ENCODE results near the gene NARS2.
"Not testable (repeated sequence)": the region's sequence is repeated elsewhere in the genome, so short reads cannot be mapped to it uniquely, and the experiment has no call there.

NARS2 gene

GRCh38 chr11:78492973-78493372 is 81.7 kb downstream of the NARS2 start:
- in situ Hi-C loops (cut with HindIII; ENCODE audit: low pct_unique_long_range_greater_than_20kb, low sequenced_read_pairs), result no loop called here
- DNase-seq (ENCODE audit: low read depth in 1 of 2, low spot score in 1 of 2), result no peak
- TF ChIP-seq JUND (IDR thresholded peaks at IDR 0.05; ENCODE audit: low read depth), result no peak

DNA sequence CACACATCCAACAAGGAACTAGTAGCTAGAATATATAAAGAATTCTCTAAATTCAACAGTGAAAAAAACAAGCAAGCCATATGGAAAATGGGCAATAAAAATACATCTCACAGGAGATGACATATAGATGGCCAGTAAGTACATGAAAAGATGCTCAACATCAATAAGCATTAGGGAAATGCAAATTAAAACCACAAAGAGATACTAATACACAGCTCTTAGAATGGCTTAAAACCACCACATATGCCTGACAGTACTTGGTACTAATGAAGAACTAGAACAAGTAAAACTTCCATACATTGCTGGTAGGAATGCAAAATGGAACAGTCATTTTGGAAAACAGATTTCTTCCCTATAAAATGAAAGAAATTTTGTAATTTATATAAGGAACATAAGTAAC is 85.5 kb downstream of the NARS2 start:
- in situ Hi-C loops (cut with HindIII; ENCODE audit: low pct_unique_long_range_greater_than_20kb, low sequenced_read_pairs), result no loop called here
- TF ChIP-seq JUND (IDR thresholded peaks at IDR 0.05; ENCODE audit: low read depth), result no peak
- DNase-seq (ENCODE audit: low read depth in 1 of 2, low spot score in 1 of 2), result no peak

DNA sequence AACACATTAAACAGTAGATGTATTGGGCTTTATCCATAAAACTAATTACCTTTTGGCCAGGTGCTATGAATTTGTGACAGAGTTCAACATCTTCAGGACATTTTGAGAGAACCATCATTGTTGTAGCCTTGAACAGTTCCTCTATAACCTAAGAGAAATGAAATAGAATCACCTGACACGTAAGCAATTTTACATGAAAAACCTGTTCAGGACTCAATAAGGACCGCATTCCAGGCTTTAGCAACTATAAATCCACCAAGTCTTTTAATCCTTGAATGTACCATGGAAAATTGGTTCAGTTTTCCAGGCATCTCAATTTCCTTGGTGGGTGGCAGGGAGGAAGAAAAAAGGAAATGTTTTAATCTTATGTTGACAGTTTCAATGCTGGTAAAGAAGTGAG is 96.1 kb downstream of the NARS2 start:
- TF ChIP-seq JUND (IDR thresholded peaks at IDR 0.05; ENCODE audit: low read depth), result no peak
- peak in 1 of 2 experiments; percentile 56 for DNase-seq (ENCODE audit: low read depth in 1 of 2, low spot score in 1 of 2)
- in situ Hi-C loops (cut with HindIII; ENCODE audit: low pct_unique_long_range_greater_than_20kb, low sequenced_read_pairs), result no loop called here

- in situ Hi-C loops (cut with HindIII; ENCODE audit: low pct_unique_long_range_greater_than_20kb, low sequenced_read_pairs), result no loop called here
- TF ChIP-seq JUND (IDR thresholded peaks at IDR 0.05; ENCODE audit: low read depth), result no peak
- DNase-seq (ENCODE audit: low read depth in 1 of 2, low spot score in 1 of 2), result peak in 1 of 2 experiments; percentile 13
Measured at GRCh38 chr11:78476066-78476465, 98.6 kb downstream of the NARS2 start.

DNA sequence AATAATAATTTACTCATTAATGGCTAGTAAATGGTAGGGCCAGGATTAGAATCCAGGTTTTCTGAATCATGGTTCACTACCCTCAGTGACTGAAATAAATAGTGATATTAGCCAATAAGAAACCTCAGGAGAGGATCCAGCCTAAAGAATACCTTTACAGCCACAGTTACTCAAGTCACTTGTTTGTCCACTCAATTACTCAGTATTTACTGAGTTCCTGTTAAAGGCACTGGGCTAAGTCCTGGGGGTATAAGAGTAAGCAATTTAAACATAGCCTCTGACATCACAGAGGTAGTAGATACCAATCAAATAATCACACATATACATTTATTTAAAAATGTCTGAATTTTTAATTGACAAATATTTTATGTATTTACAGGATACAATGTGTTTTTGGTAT is 100.2 kb downstream of the NARS2 start:
- TF ChIP-seq JUND (IDR thresholded peaks at IDR 0.05; ENCODE audit: low read depth), result peak; percentile 49; the same call in 1 of the 2 replicates
- DNase-seq (ENCODE audit: low read depth in 1 of 2, low spot score in 1 of 2), result peak; percentile 43 to 72
- in situ Hi-C loops (cut with HindIII; ENCODE audit: low pct_unique_long_range_greater_than_20kb, low sequenced_read_pairs), result no loop called here

GRCh38 chr11:78472905-78473304 is 101.8 kb downstream of the NARS2 start:
- TF ChIP-seq JUND (IDR thresholded peaks at IDR 0.05; ENCODE audit: low read depth), result no peak
- DNase-seq (ENCODE audit: low read depth in 1 of 2, low spot score in 1 of 2), result no peak
- in situ Hi-C loops (cut with HindIII; ENCODE audit: low pct_unique_long_range_greater_than_20kb, low sequenced_read_pairs), result no loop called here

- in situ Hi-C loops (cut with HindIII; ENCODE audit: low pct_unique_long_range_greater_than_20kb, low sequenced_read_pairs), result no loop called here
- TF ChIP-seq JUND (IDR thresholded peaks at IDR 0.05; ENCODE audit: low read depth), result no peak
- no peak for DNase-seq (ENCODE audit: low read depth in 1 of 2, low spot score in 1 of 2)
Measured at GRCh38 chr11:78472382-78472781, 102.3 kb downstream of the NARS2 start.

DNA sequence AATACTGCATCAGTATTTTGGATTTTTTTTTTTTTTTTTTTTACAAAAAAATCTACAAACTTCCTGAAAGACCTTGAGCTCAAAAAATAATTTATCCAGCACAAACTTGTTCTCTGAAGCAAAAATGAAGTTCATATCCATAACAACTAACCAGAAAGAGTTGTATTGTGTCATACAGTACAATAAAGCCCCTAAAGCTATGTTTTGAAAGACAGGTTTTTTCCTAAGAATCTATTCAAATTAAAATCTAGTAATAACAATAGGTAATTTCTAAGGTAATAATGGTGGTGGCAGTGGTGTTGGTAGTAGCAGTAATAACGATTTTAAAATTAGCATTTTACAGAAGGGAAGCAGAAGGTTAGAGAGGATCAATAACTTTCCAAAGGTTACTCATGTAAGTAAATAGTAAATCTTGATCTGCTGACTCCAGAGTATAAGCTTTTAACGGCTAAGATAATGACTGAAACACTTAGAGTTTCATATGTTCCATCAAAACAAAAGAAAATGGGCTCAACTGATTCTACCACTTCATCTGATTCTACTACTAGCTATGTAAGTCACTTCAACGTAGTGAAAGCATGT is 103.7 kb downstream of the NARS2 start:
- in situ Hi-C loops (cut with HindIII; ENCODE audit: low pct_unique_long_range_greater_than_20kb, low sequenced_read_pairs), result no loop called here
- no peak for TF ChIP-seq JUND (IDR thresholded peaks at IDR 0.05; ENCODE audit: low read depth)
- no peak for DNase-seq (ENCODE audit: low read depth in 1 of 2, low spot score in 1 of 2)

DNA sequence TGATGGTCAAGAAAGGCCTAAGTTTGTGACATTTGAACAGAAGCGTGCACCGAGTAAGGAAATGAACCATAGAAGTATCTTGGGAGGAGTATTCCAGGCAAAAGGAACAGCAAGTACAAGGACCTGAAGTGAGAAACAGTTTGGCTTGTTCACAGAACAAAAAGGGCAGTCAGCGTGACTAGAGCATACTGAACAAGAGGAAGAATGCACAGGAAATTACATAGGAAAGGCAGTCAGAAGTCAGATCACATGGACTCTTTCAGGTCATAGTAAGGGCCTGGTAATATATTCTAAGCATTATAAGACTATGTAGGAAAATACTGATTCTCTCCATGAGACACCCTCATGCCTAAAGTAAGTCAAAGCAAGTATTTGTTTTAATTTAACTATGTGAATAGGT is 104.8 kb downstream of the NARS2 start:
- DNase-seq (ENCODE audit: low read depth in 1 of 2, low spot score in 1 of 2), result no peak
- TF ChIP-seq JUND (IDR thresholded peaks at IDR 0.05; ENCODE audit: low read depth), result no peak
- in situ Hi-C loops (cut with HindIII; ENCODE audit: low pct_unique_long_range_greater_than_20kb, low sequenced_read_pairs), result no loop called here

DNA sequence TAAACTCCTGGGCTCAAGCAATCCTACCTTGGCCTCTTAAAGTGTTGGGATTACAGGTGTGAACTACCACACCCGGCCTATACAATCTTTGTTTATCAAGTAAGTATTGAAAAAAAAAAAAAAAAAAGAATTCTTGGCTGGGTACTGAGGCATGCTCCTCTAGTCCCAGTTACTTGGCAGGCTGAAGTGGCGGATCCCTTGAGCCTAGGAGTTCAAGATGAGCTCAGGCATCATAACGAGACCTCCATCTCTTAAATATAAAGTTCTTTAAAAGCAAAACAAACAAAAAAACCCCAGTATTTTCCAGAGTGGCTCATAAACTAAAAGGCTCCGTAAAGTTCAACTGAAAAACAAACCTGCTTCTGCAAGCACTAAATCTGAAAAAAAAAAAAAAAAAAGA is 106.7 kb downstream of the NARS2 start:
- no peak for DNase-seq (ENCODE audit: low read depth in 1 of 2, low spot score in 1 of 2)
- in situ Hi-C loops (cut with HindIII; ENCODE audit: low pct_unique_long_range_greater_than_20kb, low sequenced_read_pairs), result no loop called here
- TF ChIP-seq JUND (IDR thresholded peaks at IDR 0.05; ENCODE audit: low read depth), result no peak

- DNase-seq (ENCODE audit: low read depth in 1 of 2, low spot score in 1 of 2), result no peak
- no peak for TF ChIP-seq JUND (IDR thresholded peaks at IDR 0.05; ENCODE audit: low read depth)
- in situ Hi-C loops (cut with HindIII; ENCODE audit: low pct_unique_long_range_greater_than_20kb, low sequenced_read_pairs), result no loop called here
Measured at GRCh38 chr11:78467370-78467769, 107.3 kb downstream of the NARS2 start.

- TF ChIP-seq JUND (IDR thresholded peaks at IDR 0.05; ENCODE audit: low read depth), result no peak
- DNase-seq (ENCODE audit: low read depth in 1 of 2, low spot score in 1 of 2), result no peak
- in situ Hi-C loops (cut with HindIII; ENCODE audit: low pct_unique_long_range_greater_than_20kb, low sequenced_read_pairs), result no loop called here
Measured at GRCh38 chr11:78465169-78465942, 109.3 kb downstream of the NARS2 start.

- DNase-seq (ENCODE audit: low read depth in 1 of 2, low spot score in 1 of 2); in situ Hi-C loops (cut with HindIII; ENCODE audit: low pct_unique_long_range_greater_than_20kb, low sequenced_read_pairs): not testable (repeated sequence)
Measured at GRCh38 chr11:78464787-78465168, 109.9 kb downstream of the NARS2 start.

DNA sequence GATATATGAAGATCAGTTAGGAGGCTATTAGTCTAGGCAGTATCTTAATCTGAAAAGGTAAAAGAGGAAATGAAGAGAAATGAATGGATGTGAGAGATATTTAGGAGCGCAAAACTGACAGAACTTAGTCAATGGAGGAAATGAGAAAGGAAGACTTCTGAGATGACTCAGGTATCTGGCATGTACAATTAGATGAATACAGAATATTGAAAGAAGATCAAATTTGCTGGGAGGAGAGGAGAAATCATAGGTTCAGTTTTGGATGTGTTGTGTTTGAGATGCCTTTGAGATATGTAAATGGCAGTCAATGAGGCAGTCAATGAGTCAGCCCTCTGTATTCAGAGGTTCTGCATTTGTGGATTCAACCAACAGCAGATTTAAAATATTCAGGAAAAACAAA is 114.2 kb downstream of the NARS2 start:
- in situ Hi-C loops (cut with HindIII; ENCODE audit: low pct_unique_long_range_greater_than_20kb, low sequenced_read_pairs), result no loop called here
- DNase-seq (ENCODE audit: low read depth in 1 of 2, low spot score in 1 of 2), result no peak
- TF ChIP-seq JUND (IDR thresholded peaks at IDR 0.05; ENCODE audit: low read depth), result no peak
